ENCODE measurements around the gene ERP44. TPM values are rescaled to one million over a fixed set of nuclear protein-coding genes. Genes with fewer than 3 reads are reported as not detected.
A peak's percentile ranks its signal among the peaks of the same experiment; 100 is the strongest.

The ERP44 gene
- total RNA-seq, 4 donors from 2014 or later, result 10.1 to 15.7 (median 13.0) TPM

DNA sequence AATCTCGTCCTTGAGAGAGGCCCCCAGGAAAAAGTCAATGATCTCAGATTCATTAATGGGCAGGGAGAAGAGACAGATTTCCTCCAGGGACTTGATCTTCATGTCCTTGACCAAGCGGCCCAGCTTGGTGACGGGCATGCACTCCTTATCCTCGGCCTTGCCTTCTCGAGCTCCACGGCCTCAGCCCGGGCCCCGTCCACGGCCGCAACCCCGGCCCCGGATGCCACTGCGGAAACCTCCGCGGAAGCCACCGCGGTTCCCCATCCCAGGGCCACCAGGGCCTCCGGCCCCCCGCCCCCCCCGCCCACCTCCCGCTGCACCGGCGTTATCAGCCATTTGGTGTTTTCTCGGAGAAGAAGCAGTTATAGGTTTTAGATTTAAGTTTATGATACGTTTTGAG, 18.5 kb upstream of the ERP44 start:
- 98 to 100% methylated on average over 23 to 25 of the region's 25 CpGs for WGBS, 2 donors
- TF ChIP-seq, protein P1, sequence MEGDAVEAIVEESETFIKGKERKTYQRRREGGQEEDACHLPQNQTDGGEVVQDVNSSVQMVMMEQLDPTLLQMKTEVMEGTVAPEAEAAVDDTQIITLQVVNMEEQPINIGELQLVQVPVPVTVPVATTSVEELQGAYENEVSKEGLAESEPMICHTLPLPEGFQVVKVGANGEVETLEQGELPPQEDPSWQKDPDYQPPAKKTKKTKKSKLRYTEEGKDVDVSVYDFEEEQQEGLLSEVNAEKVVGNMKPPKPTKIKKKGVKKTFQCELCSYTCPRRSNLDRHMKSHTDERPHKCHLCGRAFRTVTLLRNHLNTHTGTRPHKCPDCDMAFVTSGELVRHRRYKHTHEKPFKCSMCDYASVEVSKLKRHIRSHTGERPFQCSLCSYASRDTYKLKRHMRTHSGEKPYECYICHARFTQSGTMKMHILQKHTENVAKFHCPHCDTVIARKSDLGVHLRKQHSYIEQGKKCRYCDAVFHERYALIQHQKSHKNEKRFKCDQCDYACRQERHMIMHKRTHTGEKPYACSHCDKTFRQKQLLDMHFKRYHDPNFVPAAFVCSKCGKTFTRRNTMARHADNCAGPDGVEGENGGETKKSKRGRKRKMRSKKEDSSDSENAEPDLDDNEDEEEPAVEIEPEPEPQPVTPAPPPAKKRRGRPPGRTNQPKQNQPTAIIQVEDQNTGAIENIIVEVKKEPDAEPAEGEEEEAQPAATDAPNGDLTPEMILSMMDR (IDR thresholded peaks at IDR 0.05), result no peak
- TF ChIP-seq POLR2A (IDR thresholded peaks at IDR 0.05), result no peak
- H3K4me3 ChIP-seq (ENCODE audit: low read depth, poor library complexity, severe bottlenecking), result no peak overlapping the region
- DNase-seq (ENCODE audit: low spot score in 2 of 2), result no peak
- intact Hi-C loops (cut with DNase I; ENCODE audit: low total_unique reads), result no loop called here

- 96 to 97% methylated on average over 2 of the region's 2 CpGs for WGBS, 2 donors
- TF ChIP-seq, protein P1 (IDR thresholded peaks at IDR 0.05), result no peak
- no peak for TF ChIP-seq POLR2A (IDR thresholded peaks at IDR 0.05)
- no peak overlapping the region for H3K4me3 ChIP-seq (ENCODE audit: low read depth, poor library complexity, severe bottlenecking)
- DNase-seq (ENCODE audit: low spot score in 2 of 2), result no peak
- intact Hi-C loops (cut with DNase I; ENCODE audit: low total_unique reads), result no loop called here
These were observed 14.0 kb upstream of the ERP44 start for GRCh38 chr9:100112677-100113336.

DNA sequence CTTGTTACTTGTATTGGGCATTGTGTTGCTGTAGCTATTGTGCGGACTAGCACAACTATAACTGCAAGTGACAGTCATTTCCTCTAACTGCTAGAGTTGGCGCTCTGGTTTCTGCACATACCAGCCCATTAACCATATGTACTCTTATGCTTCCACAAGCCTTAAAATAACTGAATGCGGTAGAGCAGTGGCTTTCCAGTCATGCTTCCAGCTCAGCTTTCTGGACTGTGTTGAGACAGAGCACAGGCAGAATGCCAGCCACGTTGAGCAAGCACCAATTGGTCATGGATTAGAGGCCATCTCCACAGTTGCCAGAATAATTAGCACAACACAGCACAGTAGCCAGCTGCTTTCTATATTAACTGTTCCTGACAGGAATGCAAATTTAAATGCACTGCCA, 12.4 kb upstream of the ERP44 start:
- 46 to 52% methylated on average over 4 of the region's 4 CpGs for WGBS, 2 donors
- no peak for TF ChIP-seq POLR2A (IDR thresholded peaks at IDR 0.05)
- TF ChIP-seq, protein P1 (IDR thresholded peaks at IDR 0.05), result no peak

GRCh38 chr9:100108559-100108958, 9.8 kb upstream of the ERP44 start:
- no peak for TF ChIP-seq POLR2A (IDR thresholded peaks at IDR 0.05)
- TF ChIP-seq, protein P1 (IDR thresholded peaks at IDR 0.05), result no peak
- intact Hi-C loops (cut with DNase I; ENCODE audit: low total_unique reads), result no loop called here
- H3K4me3 ChIP-seq (ENCODE audit: low read depth, poor library complexity, severe bottlenecking), result no peak overlapping the region
- 43 to 62% methylated on average over 2 of the region's 2 CpGs for WGBS, 2 donors
- DNase-seq (ENCODE audit: low spot score in 2 of 2), result no peak

More for the DNA sequence above, 12.4 kb upstream of the ERP44 start:
- H3K4me3 ChIP-seq (ENCODE audit: low read depth, poor library complexity, severe bottlenecking), result no peak overlapping the region
- DNase-seq (ENCODE audit: low spot score in 2 of 2), result peak; percentile 73 to 93
- intact Hi-C loops (cut with DNase I; ENCODE audit: low total_unique reads), result no loop called here

- intact Hi-C loops (cut with DNase I; ENCODE audit: low total_unique reads), result no loop called here
- no peak overlapping the region for H3K4me3 ChIP-seq (ENCODE audit: low read depth, poor library complexity, severe bottlenecking)
- WGBS, 2 donors, result 88% methylated on average over 2 of the region's 2 CpGs
- no peak for DNase-seq (ENCODE audit: low spot score in 2 of 2)
- no peak for TF ChIP-seq POLR2A (IDR thresholded peaks at IDR 0.05)
- TF ChIP-seq, protein P1 (IDR thresholded peaks at IDR 0.05), result no peak
These were observed 7.8 kb upstream of the ERP44 start for GRCh38 chr9:100106616-100107015.

GRCh38 chr9:100105861-100106260, 7.1 kb upstream of the ERP44 start:
- no peak for TF ChIP-seq POLR2A (IDR thresholded peaks at IDR 0.05)
- TF ChIP-seq, protein P1 (IDR thresholded peaks at IDR 0.05), result no peak
- WGBS, 2 donors, result 0 to 36% methylated on average over 1 of the region's 1 CpG
- intact Hi-C loops (cut with DNase I; ENCODE audit: low total_unique reads), result no loop called here
- H3K4me3 ChIP-seq (ENCODE audit: low read depth, poor library complexity, severe bottlenecking), result no peak overlapping the region
- no peak for DNase-seq (ENCODE audit: low spot score in 2 of 2)

Data from lower leg skin (tissue), 4 donors.